SHP77 treated with DMSO at 0.1 percent for 48 hours (cell line): ENCODE measurements around the gene KIAA0408.

ENCODE experiments used
- DNase-seq: peaks from one replicate; lab custom pipeline; 2025; lab: John Stamatoyannopoulos, UW

The KIAA0408 gene

GRCh38 chr6:127459231-127459641, at the start of gene KIAA0408:
Gene KIAA0408 (minus strand): TSS chr6:127459389. CDS start chr6:127453981, 5,408 bp downstream.
- DNase-seq = no peak

DNA sequence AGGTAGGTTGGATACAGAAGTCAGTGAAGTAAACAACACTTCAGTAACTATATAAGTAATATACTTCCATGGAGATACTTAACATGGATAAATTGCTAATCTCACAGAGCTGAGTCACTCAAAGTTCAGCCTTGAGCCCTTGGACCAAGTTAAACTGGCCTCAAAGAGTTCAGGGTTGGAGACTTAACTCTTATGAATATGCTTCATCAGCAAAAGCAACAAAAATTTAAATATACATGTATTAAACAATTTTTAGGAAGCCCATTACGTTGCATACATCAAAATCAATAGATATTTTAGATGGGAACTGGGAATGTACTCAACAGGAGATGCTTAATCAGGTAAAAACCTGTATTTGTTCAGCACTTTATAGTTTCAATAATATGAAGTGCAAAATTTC, 47.7 kb upstream of the KIAA0408 start:
- DNase-seq = no peak

GRCh38 chr6:127503022-127503421, 43.8 kb upstream of the KIAA0408 start:
- no peak for DNase-seq

GRCh38 chr6:127497410-127497809, 38.2 kb upstream of the KIAA0408 start:
- DNase-seq = no peak

- no peak for DNase-seq
Observed at GRCh38 chr6:127496471-127496870, 37.3 kb upstream of the KIAA0408 start.

GRCh38 chr6:127494240-127494767, 35.1 kb upstream of the KIAA0408 start:
- DNase-seq = no peak

GRCh38 chr6:127489248-127489647, 30.1 kb upstream of the KIAA0408 start:
- DNase-seq = no peak

DNA sequence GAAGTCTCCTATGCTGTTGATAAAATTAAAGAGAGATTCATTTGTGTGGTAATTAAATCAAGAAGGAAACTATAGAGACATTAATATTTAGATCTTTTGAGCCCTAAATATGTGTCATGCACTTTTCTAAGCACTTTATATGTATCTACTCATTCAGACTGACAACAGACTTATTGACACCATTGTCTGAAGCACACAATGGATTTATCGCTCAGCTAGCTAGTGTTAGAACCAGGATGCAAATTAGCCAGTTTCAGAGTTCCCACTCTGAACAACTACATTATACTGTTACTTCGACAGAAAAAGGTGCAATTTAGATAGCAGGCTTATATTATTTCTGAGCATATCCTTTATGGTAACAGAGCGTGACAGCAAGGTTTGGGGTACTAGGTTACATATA, 27.7 kb upstream of the KIAA0408 start:
- DNase-seq = no peak

DNA sequence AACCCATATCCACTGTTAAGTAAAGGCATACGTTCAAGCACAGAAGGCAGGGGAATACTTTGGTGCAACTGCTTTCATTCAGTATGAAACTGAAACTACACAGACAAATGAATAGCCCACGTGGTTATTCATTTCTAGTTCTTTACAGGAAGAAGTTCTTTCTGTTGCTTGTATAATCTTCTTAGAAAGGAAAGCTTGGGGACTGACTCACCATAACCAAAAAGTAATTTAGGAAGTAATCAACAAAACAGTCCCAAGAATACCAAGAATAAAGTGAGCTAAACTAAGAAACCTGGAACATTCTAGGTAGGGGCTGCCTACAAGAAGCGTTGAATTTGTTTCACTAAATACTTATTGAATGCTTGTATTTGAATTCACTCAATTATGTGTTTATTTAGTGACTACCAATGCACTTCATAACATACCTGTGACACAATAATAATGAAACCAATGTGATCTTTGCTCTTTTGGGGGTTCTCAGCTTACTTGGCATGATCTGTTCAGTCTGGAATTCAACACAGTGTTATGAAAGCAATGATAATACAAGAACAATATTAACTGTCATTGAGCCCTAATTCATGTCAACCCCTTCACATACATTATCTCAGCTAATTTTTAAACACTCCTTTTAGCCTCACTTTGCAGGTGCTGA, 25.1 kb upstream of the KIAA0408 start:
- DNase-seq = no peak

DNA sequence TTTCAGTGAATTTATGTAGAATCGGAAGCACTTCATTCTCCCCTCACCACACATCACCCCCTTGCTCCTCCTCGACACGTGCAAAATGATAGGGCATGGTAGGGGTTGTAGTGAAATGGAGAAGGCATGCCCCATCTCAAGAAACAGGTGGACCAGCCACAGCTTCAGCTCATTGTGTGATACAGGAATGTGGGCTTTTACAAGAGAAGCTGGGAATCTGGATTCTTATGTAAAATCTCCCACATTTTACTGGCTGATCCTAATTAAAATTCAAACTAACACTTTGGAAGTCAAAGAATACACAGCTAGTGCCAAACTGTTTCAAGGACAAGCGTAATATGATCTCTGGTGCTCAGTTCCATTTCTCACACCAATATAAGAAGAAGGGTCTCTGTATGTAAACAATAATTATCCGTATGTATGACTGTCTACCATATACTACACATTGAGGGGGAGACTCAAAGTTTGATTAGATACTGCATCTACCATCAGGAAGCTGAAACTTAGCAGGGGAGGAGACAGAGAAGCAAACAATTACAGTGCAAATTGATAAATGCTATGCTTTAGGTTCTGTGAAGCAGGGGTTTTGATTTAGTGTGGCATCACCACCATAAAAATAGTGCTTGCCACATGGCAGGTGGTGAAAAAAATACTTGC, 24.3 kb upstream of the KIAA0408 start:
- no peak for DNase-seq

- DNase-seq = no peak
Observed at GRCh38 chr6:127482325-127482724, 23.1 kb upstream of the KIAA0408 start.

DNA sequence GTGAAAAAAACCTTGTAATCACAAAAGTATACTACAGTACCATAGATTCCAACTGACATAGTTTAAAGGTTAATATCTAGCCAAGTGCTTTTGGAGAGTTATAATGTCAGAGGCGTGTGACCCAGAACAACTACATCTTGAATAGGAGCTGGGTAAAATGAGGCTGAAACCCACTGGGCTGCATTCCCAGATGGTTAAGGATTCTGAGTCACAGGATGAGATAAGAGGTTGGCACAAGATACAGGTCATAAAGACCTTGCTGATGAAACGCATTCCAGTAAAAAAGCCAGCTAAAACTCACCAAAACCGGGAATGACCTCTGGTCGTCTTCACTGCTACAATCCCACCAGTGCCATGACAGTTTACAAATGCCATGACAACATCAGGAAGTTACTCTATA, 22.4 kb upstream of the KIAA0408 start:
- no peak for DNase-seq

DNA sequence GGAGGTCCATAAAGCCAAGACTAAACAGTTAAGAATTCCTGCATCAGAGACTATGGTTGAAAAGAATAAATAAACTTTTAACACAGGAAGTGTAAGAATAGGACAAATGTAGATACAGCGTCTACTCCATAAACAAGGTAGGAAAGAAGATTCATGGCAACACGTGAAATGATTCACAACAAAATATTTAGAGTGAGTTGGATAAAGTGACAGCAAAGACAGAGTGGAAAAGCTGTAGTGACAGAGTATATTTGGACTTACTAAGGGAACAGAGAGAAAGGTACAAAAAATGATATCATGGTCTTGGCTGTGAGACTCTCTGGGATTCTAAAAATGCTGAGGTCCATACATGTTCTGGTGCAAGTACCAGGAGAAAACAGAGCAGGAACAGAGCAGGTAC, 21.9 kb upstream of the KIAA0408 start:
- DNase-seq = no peak

GRCh38 chr6:127477658-127478057, 18.5 kb upstream of the KIAA0408 start:
- DNase-seq = no peak

GRCh38 chr6:127475823-127476176, 16.6 kb upstream of the KIAA0408 start:
- DNase-seq = no peak

DNA sequence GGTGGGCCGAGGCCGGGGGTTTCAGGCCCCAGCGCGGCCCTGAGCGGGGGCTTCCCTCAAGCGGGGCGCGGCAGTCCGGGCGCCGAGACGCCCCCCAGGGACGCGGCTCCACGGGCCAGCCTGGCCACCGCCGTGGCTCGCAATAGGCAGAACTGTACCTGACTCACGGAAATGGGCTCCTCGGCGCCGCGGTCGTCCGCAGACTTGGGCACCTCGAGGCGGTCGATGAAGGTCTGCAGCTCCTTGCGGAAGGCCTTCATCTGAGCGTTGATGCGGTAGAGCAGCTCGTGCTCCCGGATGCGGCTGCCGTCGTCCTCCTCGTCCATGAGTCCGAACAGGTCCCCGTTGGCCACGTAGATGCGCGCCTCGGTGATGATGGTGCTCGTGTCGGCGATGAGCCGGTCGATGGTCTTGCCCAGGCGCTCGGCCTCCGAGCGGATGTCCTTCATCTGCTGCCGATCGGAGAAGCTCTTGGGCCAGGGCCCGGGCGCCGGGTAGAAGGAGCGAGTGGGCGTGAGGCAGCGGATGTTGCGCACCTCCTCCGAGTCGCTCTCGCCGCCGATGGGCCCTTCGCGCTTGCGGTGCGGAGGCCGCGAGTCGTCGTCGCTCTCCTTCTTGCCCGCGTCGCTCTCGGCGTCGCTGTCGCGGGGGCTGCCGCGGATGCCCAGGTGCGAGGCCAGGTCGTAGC, 16.1 kb upstream of the KIAA0408 start:
- DNase-seq = no peak

DNA sequence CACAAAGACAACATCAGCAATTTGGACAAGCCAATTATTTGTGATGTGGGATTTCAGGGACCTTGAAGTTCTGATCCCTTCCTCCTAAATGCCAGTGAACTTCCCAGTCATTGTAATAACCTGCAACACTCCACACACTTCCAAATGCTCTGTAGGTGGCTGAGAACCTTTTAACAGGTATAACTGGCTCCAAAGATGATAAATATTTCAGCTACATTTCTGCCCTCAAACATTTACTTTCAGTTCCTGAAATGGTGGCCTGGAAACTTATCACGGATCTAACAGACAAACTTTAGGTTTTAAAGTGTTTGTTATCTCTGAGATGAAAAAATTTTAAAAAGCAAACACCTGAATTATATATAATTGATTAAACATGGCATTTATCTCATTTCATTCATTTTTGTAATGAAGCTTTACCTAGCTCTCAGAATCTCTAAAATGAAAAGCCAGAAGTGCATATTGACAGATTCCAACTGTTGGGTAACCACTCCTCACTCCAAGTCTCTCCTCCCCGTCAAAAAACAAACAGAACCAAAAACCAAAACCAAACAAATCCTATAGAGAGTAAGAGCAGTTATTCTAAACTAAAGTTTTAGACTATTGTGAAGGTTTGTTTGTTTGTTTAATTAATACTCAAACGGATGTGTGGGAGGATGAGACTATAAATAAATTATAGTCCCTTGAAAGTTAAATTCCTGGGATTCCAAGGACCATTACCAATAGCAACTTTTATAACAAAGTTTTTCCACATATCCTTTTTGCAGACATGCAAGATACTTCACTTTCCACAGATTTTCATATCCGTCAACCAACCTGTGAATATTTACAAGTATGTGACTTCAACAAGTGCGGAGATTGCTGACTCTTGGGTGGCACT, 12.4 kb upstream of the KIAA0408 start:
- DNase-seq = no peak

DNA sequence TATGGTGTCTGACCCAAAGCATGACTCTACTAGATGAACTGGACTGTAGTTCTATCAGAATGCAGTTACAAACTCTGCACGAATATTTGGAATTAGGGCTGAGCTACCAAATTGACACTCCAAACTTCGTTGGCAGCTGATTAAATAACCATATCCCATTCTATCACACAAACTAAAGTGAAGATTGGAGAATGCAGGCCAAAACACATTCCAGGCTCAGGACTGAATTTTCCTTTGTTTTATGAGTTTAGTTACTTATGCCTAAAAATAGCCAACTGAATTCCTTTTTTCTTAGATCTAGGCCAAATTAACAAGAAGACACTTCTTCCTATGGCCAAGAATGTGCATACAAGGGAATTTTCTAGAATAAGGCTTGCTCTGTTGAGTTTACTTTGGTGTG, 9.7 kb upstream of the KIAA0408 start:
- no peak for DNase-seq

DNA sequence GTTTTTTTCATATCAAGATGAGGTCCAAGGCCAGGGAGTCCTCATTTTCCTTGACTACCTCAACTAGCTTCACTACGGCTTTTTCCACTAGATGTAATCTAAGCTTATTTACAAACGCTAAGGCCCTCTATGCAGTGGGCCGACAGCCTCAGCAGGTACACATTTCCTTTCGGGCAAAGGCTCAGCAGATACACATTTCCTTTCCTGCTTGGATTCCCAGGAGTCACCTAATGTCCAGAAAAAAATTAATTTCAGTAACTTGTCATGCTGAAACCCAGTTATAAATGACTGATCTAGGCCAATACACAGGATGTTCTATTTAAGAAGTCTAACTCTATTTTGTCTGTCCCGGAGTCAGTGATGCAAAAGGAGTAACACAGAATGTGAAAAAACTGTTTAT, 7.2 kb upstream of the KIAA0408 start:
- DNase-seq = no peak

DNA sequence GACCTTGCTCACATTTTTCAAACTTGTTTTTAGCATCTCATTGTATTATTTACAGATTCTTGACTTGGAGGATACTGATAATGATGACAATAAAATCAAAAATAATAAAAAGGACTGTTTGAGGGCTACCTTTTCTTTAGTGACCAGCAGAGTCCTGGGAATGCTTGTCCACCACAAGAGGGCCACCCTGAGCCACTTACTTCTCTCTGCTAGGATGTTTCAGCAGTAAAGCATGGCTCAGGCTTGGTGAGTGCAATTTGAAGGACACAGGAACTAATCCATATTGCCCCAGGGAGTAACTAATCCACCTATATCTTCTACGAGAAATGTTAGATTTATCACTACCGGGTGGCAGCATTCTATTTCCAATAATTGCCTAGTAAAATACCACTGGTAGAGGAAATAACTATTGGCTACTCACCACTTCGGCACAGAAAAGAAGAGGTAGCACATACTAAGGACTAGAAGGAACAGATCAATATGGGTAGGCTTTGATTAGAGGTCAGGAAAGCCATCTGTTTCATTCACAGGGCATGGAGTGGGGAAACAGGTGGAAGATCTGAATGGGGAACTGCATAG, 5.8 kb upstream of the KIAA0408 start:
- DNase-seq = peak; percentile 11

DNA sequence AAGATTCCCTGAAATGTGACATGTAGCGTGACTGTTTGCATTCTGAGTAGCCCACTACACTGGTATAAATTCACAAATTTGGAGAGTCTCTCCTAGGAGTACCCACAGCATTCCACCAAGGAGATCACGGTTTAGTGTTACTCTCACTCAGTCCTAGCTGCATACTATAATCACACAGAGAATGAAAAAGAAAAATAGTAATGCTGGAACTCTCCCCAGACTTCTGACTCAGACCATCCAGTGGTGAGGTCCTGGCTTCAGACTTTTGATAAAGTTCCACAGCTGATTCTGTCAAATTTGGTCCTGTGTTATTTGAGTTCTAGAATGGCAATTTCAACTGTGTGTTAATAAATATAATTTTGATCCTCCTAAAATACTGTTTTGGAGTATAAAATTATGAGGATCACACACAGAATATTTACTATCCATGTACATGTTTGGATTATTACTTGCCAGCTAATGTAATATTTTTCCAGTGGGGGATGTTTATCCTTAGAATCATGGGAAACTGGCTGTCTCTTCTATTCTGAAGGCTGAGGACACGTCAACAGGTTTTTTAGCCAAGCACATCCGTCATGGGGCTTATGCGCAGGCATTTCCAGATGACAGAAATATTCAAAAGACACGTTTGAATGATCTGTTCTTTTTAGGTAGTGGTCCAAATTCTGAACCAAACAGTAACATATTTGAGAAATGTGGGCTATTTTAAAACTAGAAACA, 5.1 kb upstream of the KIAA0408 start:
- no peak for DNase-seq
